GM12891 (cell line): ENCODE measurements around the gene CAVIN3.

Experiments used
- PAX5 ChIP-seq: IDR thresholded peaks from 2 replicates; pipeline ENCODE4 v1.6.1; 2011; ENCODE audit warnings: low read length, moderate library complexity, mild to moderate bottlenecking; ENCODE audit not compliant: insufficient read depth, severe bottlenecking
- POLR2A ChIP-seq: IDR thresholded peaks from 2 replicates; pipeline ENCODE4 v1.6.1; 2011; ENCODE audit warnings: low read depth, low read length, control low read depth
- POLR2AphosphoS5 ChIP-seq: IDR thresholded peaks from 2 replicates; pipeline ENCODE4 v1.6.1; 2011; ENCODE audit warnings: low read depth, low read length, control low read depth
- POU2F2 ChIP-seq: IDR thresholded peaks from 2 replicates; pipeline ENCODE4 v1.6.1; 2011; ENCODE audit warnings: low read depth, mild to moderate bottlenecking, control low read depth, low read length, moderate library complexity
- SPI1 ChIP-seq: IDR thresholded peaks from 2 replicates; pipeline ENCODE4 v1.6.1; 2011; ENCODE audit warnings: low read depth, low read length, control low read depth
- TAF1 ChIP-seq: IDR thresholded peaks from 2 replicates; pipeline ENCODE4 v1.6.1; 2011; ENCODE audit warnings: low read depth, low read length, control low read depth

- no peak for TF ChIP-seq POLR2A
- no peak for TF ChIP-seq POU2F2
- no peak for TF ChIP-seq POLR2AphosphoS5
- TF ChIP-seq TAF1, result no peak
- TF ChIP-seq PAX5, result no peak
- no peak for TF ChIP-seq SPI1
Observed at GRCh38 chr11:6321961-6322362, 1.7 kb upstream of the CAVIN3 start.
